ENCODE data around the gene ZCCHC7.
"Not testable (repeated sequence)": the region's sequence is repeated elsewhere in the genome, so short reads cannot be mapped to it uniquely, and the experiment has no call there.

The ZCCHC7 gene

GRCh38 chr9:37179576-37179975 is 59.2 kb downstream of the ZCCHC7 start:
- no peak for DNase-seq

GRCh38 chr9:37180138-37180537 is 59.8 kb downstream of the ZCCHC7 start:
- DNase-seq = no peak

GRCh38 chr9:37182718-37183117 is 62.3 kb downstream of the ZCCHC7 start:
- no peak for DNase-seq

- no peak for DNase-seq
Measured at GRCh38 chr9:37184905-37185867, 64.8 kb downstream of the ZCCHC7 start.

- no peak for DNase-seq
Measured at GRCh38 chr9:37187292-37187691, 66.9 kb downstream of the ZCCHC7 start.

- DNase-seq = peak; percentile 53 to 60
Measured at GRCh38 chr9:37187713-37188439, 67.5 kb downstream of the ZCCHC7 start.

GRCh38 chr9:37190739-37191138 is 70.4 kb downstream of the ZCCHC7 start:
- DNase-seq = not testable (repeated sequence)

GRCh38 chr9:37191403-37192089 is 71.2 kb downstream of the ZCCHC7 start:
- DNase-seq = no peak

GRCh38 chr9:37192803-37193202 is 72.4 kb downstream of the ZCCHC7 start:
- no peak for DNase-seq

GRCh38 chr9:37197158-37198038 is 77.0 kb downstream of the ZCCHC7 start:
- DNase-seq = peak; percentile 90 to 91

- DNase-seq = peak; percentile 59 to 64
Measured at GRCh38 chr9:37198039-37198729, 77.8 kb downstream of the ZCCHC7 start.

GRCh38 chr9:37198831-37199230 is 78.5 kb downstream of the ZCCHC7 start:
- DNase-seq = no peak

GRCh38 chr9:37200433-37201005 is 80.1 kb downstream of the ZCCHC7 start:
- DNase-seq = peak in 1 of 2 donors; percentile 18

GRCh38 chr9:37201581-37201980 is 81.2 kb downstream of the ZCCHC7 start:
- no peak for DNase-seq

- no peak for DNase-seq
Measured at GRCh38 chr9:37202091-37202490, 81.7 kb downstream of the ZCCHC7 start.

GRCh38 chr9:37203456-37203855 is 83.1 kb downstream of the ZCCHC7 start:
- not testable (repeated sequence) for DNase-seq

GRCh38 chr9:37206121-37206620 is 85.8 kb downstream of the ZCCHC7 start:
- DNase-seq = no peak

- DNase-seq = no peak
Measured at GRCh38 chr9:37209431-37210386, 89.3 kb downstream of the ZCCHC7 start.

- DNase-seq = no peak
Measured at GRCh38 chr9:37210737-37211523, 90.6 kb downstream of the ZCCHC7 start.

Data from inflammatory macrophage treated with lipopolysaccharide for 1 hour (primary cell).